Epithelial cell of prostate (primary cell): ENCODE data around the gene SCAF1.

Source experiments
- DNase-seq: peaks from one replicate; pipeline ENCODE4 v3.0.0-alpha.2; 2011; ENCODE audit warnings: low read depth, low spot score
- H3K27ac ChIP-seq: fragments of 450-650 bp; 2 replicates; pipeline ENCODE4 v1.5.1; 2017; ENCODE audit warnings: mild to moderate bottlenecking

SCAF1 gene

DNA sequence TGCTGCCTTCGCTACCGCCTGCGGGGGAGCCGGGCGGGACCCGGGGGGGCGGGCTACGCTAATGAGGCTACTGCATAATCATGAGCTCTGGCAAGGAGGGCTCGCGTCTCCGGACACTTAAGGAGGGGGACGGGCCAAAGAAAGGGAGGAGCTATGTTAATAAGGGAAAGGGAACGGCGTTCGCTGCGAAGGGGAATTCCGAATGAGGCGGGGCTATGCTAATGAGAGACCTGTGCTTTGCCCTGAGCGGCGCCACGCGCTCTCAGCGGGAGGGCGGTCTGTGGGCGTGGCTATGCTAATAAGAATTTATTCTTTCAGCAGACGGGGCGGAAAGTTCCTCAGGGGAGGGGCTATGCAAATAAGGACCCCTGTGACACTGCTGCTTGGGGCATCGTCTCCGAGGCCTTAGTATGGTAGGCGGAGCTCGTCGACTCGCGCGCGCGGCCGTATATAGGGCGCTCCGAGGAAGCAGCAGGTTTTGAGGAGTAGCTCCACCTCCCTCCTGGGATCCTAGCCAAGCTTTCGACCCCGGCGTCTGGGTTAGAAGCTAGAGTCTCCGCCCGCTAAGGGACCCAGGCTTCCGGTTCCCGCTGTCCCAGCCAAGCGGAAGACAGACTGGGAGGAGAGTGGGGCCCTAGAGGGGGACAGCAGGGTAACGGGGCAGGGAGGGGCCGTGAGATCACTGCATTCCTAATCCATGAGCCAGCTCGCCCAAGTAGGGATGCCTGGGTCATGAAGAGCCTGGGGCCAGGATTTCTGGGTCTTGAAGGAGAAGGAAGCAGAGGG is 1.7 kb upstream of the SCAF1 start, which contains the start of gene RRAS:
Gene RRAS (minus strand): TSS at position 31 of the 786 bp plus-strand sequence. CDS start 45 bp downstream, outside the sequence.
- H3K27ac ChIP-seq, result peak within 1 kb of the TSS; percentile 100
- DNase-seq, result peak; percentile 98

DNA sequence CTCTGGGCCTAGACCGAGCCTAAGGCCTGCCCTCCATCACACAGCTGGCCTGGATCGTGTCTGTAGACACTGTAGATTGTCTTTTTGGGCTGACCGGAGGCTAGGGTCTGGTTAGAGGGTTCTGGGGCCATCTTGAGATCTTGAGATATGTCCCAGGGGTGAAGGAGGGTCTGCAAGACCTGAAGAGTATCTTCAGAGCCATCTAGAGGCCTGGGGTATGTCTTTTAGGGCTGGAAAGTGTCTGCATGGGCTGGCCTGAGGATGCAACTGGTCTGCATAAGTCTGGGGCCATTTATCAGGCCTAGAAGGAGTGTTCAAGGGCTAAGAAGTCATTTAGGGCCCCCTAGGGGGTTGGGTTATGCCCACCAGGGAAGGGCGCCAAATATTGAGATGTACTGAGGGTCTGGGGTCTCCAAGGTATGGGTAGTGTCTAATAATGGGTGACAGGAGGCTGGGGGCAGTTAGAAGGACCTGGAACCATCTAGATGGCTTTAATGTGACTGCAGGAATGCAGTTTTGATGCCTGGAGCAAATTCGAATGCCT is 555 bp downstream of the SCAF1 start:
- peak overlapping the region; percentile 100 for H3K27ac ChIP-seq
- no peak for DNase-seq

DNA sequence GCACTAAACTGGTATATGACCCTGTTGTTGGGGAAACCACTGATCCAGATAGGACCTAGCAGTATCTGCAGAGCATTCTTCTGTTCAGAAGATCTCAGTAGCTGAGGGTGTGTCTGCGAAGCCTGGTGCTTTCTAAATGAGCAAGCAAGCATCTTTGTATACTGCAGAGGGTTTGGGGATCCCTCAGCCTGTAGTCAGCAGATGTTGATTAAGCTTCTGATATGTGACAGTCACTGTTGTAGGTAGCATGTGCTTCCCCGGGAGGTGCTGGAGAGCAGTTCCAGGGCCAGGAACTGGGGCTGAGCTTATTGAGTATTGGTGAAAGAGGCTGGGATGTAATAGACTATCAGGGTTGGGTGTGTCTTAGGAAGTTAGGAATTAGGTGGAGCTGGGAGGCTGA is 1.5 kb downstream of the SCAF1 start:
- no peak for DNase-seq
- peak overlapping the region; percentile 100 for H3K27ac ChIP-seq

DNA sequence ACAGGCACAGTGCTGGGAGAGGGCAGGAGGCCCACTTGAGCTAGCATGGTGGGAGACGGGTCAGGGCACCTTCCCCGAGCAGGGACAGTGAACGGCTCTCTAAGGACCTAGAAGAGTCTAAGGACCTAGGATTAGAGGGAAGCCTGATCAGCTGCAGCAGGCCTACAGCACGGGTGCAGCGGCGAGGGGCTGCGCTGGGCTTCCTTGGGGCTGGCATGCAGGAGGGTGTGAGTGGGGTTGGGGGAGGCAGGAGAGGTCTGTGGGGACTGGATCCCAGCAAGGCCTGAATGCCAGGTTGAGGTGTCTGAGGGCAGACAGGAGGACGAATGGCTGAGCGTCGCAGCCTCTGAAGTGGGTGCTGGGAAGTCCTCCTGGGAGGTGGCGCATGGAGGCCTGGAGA is 3.6 kb downstream of the SCAF1 start:
- H3K27ac ChIP-seq, result no peak overlapping the region
- DNase-seq, result no peak

DNA sequence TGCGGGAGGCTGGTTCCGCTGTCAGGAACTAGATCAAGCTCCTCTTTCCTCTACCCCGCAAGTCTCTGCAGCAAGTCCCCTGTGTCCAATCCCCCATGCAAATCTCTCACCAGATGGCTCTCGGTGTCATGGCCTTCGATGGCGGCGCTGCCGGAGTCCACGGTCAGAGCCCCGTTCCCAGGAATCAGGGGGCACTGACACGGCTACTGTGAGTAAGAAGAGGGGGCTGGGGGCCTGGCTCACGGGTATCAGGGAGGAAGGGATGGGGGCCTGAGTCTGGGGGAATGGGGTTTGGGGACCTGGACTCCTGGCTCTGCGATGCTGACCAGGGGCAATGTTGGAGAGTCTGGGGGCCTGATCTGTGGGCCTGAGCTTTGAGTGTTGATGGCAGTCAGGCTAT is 4.0 kb downstream of the SCAF1 start:
- no peak overlapping the region for H3K27ac ChIP-seq
- no peak for DNase-seq

GRCh38 chr19:49646586-49646985 is 4.6 kb downstream of the SCAF1 start:
- no peak for DNase-seq
- H3K27ac ChIP-seq, result no peak overlapping the region

- DNase-seq, result no peak
- no peak overlapping the region for H3K27ac ChIP-seq
Measured at GRCh38 chr19:49651029-49651819, 9.2 kb downstream of the SCAF1 start.

- no peak for DNase-seq
Measured at GRCh38 chr19:49651820-49652550, 10.0 kb downstream of the SCAF1 start.

DNA sequence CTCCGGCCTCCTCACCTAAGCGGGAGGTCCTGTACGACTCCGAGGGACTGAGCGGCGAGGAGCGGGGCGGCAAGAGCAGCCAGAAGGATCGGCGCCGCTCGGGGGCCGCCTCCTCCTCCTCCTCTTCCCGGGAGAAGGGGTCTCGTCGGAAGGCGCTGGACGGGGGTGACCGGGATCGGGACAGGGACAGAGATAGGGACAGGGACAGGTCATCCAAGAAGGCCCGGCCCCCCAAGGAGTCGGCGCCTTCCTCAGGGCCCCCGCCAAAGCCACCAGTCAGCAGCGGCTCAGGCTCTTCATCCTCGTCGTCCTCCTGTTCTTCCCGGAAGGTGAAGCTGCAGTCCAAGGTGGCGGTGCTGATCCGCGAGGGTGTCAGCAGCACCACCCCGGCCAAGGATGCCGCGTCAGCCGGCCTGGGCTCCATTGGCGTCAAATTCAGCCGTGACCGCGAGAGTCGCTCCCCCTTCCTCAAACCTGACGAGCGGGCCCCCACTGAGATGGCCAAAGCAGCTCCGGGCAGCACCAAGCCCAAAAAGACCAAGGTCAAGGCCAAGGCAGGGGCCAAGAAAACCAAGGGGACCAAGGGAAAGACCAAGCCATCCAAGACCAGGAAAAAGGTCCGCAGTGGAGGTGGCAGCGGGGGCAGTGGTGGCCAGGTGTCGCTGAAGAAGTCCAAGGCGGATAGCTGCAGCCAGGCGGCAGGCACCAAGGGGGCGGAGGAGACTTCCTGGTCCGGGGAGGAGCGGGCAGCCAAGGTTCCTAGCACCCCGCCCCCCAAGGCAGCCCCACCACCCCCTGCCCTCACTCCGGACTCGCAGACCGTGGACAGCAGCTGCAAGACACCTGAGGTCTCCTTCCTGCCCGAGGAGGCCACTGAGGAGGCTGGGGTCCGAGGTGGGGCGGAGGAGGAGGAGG is 10.8 kb downstream of the SCAF1 start:
- H3K27ac ChIP-seq, result no peak overlapping the region
- no peak for DNase-seq

More at GRCh38 chr19:49651820-49652550, 10.0 kb downstream of the SCAF1 start:
- H3K27ac ChIP-seq, result no peak overlapping the region

DNA sequence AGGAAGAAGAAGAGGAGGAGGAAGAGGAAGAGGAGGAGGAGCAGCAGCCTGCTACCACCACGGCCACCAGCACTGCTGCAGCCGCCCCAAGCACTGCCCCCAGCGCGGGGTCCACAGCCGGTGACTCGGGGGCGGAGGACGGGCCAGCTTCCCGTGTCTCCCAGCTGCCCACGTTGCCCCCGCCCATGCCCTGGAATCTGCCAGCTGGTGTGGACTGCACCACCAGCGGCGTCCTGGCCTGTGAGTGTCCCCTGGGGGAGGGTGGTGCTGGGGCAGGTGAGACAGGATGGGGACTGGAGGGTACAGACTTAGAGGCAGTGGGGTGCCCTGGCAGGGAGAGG is 11.4 kb downstream of the SCAF1 start:
- H3K27ac ChIP-seq, result no peak overlapping the region
- no peak for DNase-seq

GRCh38 chr19:49654581-49654980 is 12.6 kb downstream of the SCAF1 start:
- DNase-seq, result no peak
- H3K27ac ChIP-seq, result no peak overlapping the region

DNA sequence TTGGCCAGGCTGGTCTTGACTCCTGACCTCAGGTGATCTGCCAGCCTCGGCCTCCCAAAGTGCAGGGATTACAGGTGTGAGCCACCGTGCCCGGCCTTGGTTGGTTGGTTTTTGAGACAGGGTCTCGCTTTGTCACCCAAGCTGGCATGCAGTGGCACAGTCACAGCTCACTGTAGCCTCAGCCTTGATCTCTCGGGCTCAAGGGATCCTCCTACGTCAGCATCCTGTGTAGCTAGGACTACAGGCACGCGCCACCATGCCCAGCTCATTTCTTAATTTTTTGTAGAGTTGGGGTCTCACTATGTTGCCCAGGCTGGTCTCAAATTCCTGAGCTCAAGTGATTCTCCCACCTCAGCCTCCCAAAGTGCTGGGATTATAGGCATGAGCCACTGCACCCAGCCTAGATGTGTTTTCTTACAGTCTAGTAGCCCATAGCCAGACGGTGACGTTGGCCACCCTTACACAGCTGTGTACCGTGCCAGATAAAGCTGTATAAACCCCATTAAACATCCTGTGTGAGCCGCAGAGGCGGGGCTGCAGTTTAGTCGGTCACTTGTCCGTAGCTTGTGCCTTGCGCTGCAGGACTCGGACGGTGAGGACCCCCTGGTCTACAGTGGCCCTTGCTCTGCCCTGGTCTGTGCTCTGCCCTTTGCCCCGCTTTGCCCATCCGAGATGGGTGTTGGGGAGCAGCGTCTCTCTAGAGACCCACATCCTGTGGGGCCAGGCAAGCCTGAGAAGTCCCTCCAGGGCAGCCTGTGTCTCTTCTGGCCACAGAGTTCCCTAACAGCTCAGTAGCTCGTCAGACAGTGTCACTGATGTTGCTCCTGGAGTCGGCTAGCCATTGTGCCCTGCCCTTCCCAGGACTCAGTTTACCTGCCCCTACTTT is 13.8 kb downstream of the SCAF1 start:
- no peak overlapping the region for H3K27ac ChIP-seq

DNA sequence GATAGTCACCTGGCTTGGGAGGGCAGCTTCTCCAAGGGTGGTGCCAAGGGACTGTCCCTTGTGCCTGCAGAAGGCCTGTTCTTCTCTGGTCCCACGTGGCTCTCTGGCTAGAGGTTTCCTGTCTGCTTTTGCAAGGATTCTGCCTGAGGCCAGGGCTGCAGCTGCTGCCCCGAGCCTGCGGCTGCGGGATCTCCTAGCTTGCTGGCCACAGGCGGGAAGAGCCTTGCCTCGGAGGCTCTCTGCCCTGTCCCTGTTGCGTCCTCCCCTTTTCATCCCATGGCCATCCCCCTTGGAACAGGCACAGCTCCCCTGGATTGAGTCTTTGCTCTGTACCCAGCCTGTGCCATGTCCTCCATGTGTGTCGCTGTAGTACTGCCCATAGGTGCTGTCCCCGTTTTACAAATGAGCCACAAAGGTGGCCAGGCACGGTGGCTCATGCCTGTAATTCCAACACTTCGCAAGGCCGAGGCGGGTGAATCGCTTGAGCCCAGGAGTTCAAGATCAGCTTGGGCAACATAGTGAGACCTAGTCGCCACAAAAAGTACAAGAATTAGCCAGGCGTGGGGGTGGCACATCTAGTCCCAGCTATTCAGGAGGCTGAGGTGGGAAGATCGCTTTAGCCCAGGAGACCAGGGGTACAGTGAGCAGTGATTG is 14.6 kb downstream of the SCAF1 start:
- no peak for DNase-seq
- H3K27ac ChIP-seq, result no peak overlapping the region

More for the DNA sequence above, 13.8 kb downstream of the SCAF1 start:
- no peak for DNase-seq

GRCh38 chr19:49657493-49658138 is 15.6 kb downstream of the SCAF1 start:
- no peak overlapping the region for H3K27ac ChIP-seq
- no peak for DNase-seq

DNA sequence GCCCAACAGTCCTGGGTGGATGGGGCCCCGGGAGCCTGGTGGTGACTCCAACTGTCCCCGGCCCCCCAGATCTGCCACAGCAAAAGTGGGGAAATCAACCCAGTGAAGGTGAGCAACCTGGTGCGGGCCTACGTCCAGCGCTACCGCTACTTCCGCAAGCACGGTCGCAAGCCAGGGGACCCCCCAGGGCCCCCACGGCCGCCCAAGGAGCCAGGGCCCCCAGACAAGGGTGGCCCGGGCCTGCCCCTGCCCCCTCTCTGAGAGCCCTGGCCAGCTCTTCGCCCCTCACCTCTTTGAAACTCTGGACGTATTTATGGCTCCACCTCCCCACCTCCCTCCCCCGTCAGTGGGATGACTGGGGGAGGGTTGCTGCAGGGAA is 16.1 kb downstream of the SCAF1 start:
- DNase-seq, result no peak
- no peak overlapping the region for H3K27ac ChIP-seq

DNA sequence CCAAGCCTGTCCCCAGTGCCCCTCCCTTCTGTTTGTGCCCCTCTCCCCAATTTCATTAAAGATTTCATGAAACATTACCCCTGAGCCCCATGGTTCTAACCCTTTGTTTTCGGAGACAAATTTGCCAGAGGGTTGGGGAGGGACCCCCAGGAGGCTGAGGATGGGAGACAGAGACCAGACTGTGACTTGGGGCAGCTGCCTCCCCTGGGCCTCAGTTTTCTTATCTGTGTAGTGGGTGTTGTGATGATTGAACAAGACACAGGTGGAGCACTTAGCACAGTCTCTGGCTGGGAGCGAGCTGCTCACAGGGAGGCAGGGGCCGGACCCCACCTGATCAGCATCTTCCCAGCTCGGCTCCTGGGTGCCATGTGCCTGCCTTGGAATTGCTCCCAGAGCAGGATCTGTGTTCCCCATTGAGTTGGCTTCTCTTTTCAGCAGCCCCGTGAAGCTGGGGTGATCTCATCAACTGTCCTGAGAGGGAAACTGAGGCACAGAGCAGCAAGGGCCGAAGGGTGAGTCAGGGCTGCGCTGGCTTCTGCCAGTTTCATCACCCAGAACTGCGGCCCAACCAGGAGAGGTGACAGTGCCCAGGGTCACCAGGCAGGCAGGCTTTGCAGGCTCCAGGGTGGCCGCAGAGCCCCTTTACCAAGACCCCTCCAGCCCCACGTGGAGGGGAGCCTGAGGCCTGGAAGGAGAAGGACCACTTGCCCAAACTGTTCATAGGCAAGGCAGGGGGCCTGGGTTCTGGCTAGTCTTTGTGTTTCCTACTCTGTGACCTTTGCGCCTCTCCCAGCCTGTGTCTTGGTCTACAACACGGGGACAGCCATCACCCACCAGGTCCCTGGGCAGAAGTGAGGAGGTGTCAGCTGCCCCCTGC is 16.8 kb downstream of the SCAF1 start:
- no peak overlapping the region for H3K27ac ChIP-seq
- DNase-seq, result no peak
